ENCODE data around the gene CASQ1. TPM values are rescaled to one million over a fixed set of nuclear protein-coding genes. Genes with fewer than 3 reads are reported as not detected.

Gene CASQ1
- total and polyA plus RNA-seq, 3 donors from 2014 or later = 3.4 to 10.2 (median 5.6) TPM

GRCh38 chr1:160236806-160237205 lies 46.4 kb downstream of the CASQ1 start:
- intact Hi-C loops (cut with DNase I; ENCODE audit: low total_unique reads) = no loop called here
- Histone ChIP-seq H3K36me3 (ENCODE audit: low read depth, missing control alignments) (no peaks in the 10 kb centered on the region), H3K27me3 (no peaks in the 10 kb centered on the region), H3K9me3 (no peaks in the 10 kb centered on the region), H3K4me1 (no peaks in the 10 kb centered on the region), H3K4me3 (no peak overlapping the region), H3K27ac (no peak overlapping the region)
- DNase-seq = no peak
- WGBS, 2 donors = 81 to 89% methylated on average over 5 of the region's 5 CpGs
- no peak for TF ChIP-seq POLR2A (IDR thresholded peaks at IDR 0.05)
- TF ChIP-seq CTCF (IDR thresholded peaks at IDR 0.05) = no peak

GRCh38 chr1:160237558-160237957 lies 47.2 kb downstream of the CASQ1 start:
- H3K27me3 ChIP-seq = no peaks in the 10 kb centered on the region
- no peaks in the 10 kb centered on the region for H3K9me3 ChIP-seq
- H3K36me3 ChIP-seq (ENCODE audit: low read depth, missing control alignments) = no peaks in the 10 kb centered on the region
- H3K4me1 ChIP-seq = no peaks in the 10 kb centered on the region
- DNase-seq = no peak
- H3K4me3 ChIP-seq = no peak overlapping the region
- H3K27ac ChIP-seq = no peak overlapping the region
- intact Hi-C loops (cut with DNase I; ENCODE audit: low total_unique reads) = no loop called here
- WGBS, 2 donors = 85 to 95% methylated on average over 2 of the region's 2 CpGs
- TF ChIP-seq POLR2A (IDR thresholded peaks at IDR 0.05) = no peak
- no peak for TF ChIP-seq CTCF (IDR thresholded peaks at IDR 0.05)

- no peaks in the 10 kb centered on the region for H3K36me3 ChIP-seq (ENCODE audit: low read depth, missing control alignments)
- no peak overlapping the region for H3K4me3 ChIP-seq
- intact Hi-C loops (cut with DNase I; ENCODE audit: low total_unique reads) = no loop called here
- 68 to 80% methylated on average over 5 of the region's 5 CpGs for WGBS, 2 donors
- H3K27me3 ChIP-seq = no peaks in the 10 kb centered on the region
- DNase-seq = no peak
- H3K4me1 ChIP-seq = no peaks in the 10 kb centered on the region
- H3K27ac ChIP-seq = no peak overlapping the region
- no peaks in the 10 kb centered on the region for H3K9me3 ChIP-seq
- no peak for TF ChIP-seq CTCF (IDR thresholded peaks at IDR 0.05)
- no peak for TF ChIP-seq POLR2A (IDR thresholded peaks at IDR 0.05)
Observed at GRCh38 chr1:160238408-160238807, 48.0 kb downstream of the CASQ1 start.

GRCh38 chr1:160239582-160240299 lies 49.4 kb downstream of the CASQ1 start:
- H3K4me1 ChIP-seq = no peaks in the 10 kb centered on the region
- H3K27ac ChIP-seq = no peak overlapping the region
- no peak for DNase-seq
- H3K9me3 ChIP-seq = no peaks in the 10 kb centered on the region
- H3K4me3 ChIP-seq = no peak overlapping the region
- H3K36me3 ChIP-seq (ENCODE audit: low read depth, missing control alignments) = no peaks in the 10 kb centered on the region
- WGBS, 2 donors = 96 to 98% methylated on average over 22 to 24 of the region's 24 CpGs
- intact Hi-C loops (cut with DNase I; ENCODE audit: low total_unique reads) = loop anchor here (10.0 kb wide), 1 partner anchor 45 kb away; the partner anchor contains the start of gene CASQ1
- no peaks in the 10 kb centered on the region for H3K27me3 ChIP-seq
- TF ChIP-seq POLR2A (IDR thresholded peaks at IDR 0.05) (no peak), CTCF (IDR thresholded peaks at IDR 0.05) (no peak)

GRCh38 chr1:160243767-160244166 lies 53.4 kb downstream of the CASQ1 start:
- H3K4me3 ChIP-seq = no peak overlapping the region
- no peaks in the 10 kb centered on the region for H3K27me3 ChIP-seq
- intact Hi-C loops (cut with DNase I; ENCODE audit: low total_unique reads) = loop anchor here (10.0 kb wide), 1 partner anchor 49 kb away; the partner anchor contains the start of gene CASQ1
- no peak for DNase-seq
- no peaks in the 10 kb centered on the region for H3K9me3 ChIP-seq
- TF ChIP-seq CTCF (IDR thresholded peaks at IDR 0.05) (no peak), POLR2A (IDR thresholded peaks at IDR 0.05) (no peak)
- H3K36me3 ChIP-seq (ENCODE audit: low read depth, missing control alignments) = no peaks in the 10 kb centered on the region
- peaks cover 10% of the 10 kb centered on the region for H3K4me1 ChIP-seq
- H3K27ac ChIP-seq = no peak overlapping the region
